Measurements from ENCODE around the gene TEX10. TPM values are rescaled to one million over a fixed set of nuclear protein-coding genes. Genes with fewer than 3 reads are reported as not detected.

TEX10 gene
- total and polyA plus RNA-seq, 9 of the 15 experiments (the other 6 are each of a cell fraction or from before 2014, with no cell fraction given): 27.8 to 60.0 (median 47.9) TPM

DNA sequence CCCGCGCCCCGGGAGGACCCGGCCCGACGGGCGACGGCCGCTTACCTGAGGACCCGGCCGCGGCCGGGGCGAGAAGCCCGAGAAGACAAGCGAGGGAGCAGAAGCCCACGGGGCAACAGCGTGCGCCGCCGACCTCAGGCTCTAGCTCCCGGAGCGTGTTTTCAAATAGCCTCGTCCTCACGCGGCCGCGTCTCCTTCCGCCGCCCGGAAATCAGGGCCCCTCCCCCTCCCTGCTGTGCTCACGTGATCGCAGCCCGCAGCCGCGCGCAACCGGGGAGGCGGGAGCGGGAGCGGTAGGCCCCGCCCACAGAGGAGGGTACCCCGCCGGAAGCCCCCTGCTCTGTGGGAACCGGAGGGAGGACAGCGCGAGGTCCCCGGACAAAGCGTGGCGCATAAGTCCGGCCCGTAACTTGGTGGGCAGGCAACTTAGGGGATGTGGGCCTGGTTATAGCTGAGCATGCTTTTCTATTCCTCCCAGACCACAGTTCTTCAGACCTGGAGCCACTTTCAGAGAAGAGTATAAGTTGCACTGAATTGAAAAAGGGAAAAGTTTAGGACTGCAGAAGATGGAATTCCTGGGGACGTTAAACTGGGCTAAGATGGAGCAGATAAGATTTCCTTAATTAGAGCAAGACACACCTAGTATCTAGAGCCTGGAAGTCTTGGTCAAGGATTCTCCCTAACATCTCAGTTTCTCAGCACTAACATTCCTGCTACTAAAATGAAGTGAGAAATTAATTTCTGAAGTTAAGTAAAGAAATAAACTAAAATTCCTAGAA is at the start of gene TEX10 (continued):
- no peak for TF ChIP-seq HLTF (IDR thresholded peaks at IDR 0.05)
- peak; percentile 56 for TF ChIP-seq KDM5B (IDR thresholded peaks at IDR 0.05; ENCODE audit: insufficient replicate concordance, low read depth, low read length)
- TF ChIP-seq BMI1 (IDR thresholded peaks at IDR 0.05; ENCODE audit: low read length): no peak
- no peak for TF ChIP-seq ARNT (IDR thresholded peaks at IDR 0.05)
- no peak for TF ChIP-seq ZNF518B (CRISPR knock-in tag; IDR thresholded peaks at IDR 0.05)
- TF ChIP-seq ZNF282 (CRISPR knock-in tag; IDR thresholded peaks at IDR 0.05): no peak
- TF ChIP-seq ZNF347 (CRISPR knock-in tag; IDR thresholded peaks at IDR 0.05; ENCODE audit: low read depth): no peak
- TF ChIP-seq ADNP (tag; IDR thresholded peaks at IDR 0.05): no peak
- TF ChIP-seq, protein P1, sequence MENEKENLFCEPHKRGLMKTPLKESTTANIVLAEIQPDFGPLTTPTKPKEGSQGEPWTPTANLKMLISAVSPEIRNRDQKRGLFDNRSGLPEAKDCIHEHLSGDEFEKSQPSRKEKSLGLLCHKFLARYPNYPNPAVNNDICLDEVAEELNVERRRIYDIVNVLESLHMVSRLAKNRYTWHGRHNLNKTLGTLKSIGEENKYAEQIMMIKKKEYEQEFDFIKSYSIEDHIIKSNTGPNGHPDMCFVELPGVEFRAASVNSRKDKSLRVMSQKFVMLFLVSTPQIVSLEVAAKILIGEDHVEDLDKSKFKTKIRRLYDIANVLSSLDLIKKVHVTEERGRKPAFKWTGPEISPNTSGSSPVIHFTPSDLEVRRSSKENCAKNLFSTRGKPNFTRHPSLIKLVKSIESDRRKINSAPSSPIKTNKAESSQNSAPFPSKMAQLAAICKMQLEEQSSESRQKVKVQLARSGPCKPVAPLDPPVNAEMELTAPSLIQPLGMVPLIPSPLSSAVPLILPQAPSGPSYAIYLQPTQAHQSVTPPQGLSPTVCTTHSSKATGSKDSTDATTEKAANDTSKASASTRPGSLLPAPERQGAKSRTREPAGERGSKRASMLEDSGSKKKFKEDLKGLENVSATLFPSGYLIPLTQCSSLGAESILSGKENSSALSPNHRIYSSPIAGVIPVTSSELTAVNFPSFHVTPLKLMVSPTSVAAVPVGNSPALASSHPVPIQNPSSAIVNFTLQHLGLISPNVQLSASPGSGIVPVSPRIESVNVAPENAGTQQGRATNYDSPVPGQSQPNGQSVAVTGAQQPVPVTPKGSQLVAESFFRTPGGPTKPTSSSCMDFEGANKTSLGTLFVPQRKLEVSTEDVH (IDR thresholded peaks at IDR 0.05; ENCODE audit: low read depth, partially characterized antibody): no peak
- TF ChIP-seq SP1 (CRISPR knock-in tag; IDR thresholded peaks at IDR 0.05): peak; percentile 95
- no peak for TF ChIP-seq NFE2 (IDR thresholded peaks at IDR 0.05; ENCODE audit: low read depth)
- peak; percentile 93; the same call in 1 of the 2 replicates for TF ChIP-seq CBX1 (IDR thresholded peaks at IDR 0.05; ENCODE audit: low read depth)
- TF ChIP-seq EHMT2 (IDR thresholded peaks at IDR 0.05): no peak
- TF ChIP-seq TFAM (CRISPR knock-in tag; conservative IDR thresholded peaks at IDR 0.05): no peak
- no peak for TF ChIP-seq TCFL5 (CRISPR knock-in tag; conservative IDR thresholded peaks at IDR 0.05)
- TF ChIP-seq, protein P2, sequence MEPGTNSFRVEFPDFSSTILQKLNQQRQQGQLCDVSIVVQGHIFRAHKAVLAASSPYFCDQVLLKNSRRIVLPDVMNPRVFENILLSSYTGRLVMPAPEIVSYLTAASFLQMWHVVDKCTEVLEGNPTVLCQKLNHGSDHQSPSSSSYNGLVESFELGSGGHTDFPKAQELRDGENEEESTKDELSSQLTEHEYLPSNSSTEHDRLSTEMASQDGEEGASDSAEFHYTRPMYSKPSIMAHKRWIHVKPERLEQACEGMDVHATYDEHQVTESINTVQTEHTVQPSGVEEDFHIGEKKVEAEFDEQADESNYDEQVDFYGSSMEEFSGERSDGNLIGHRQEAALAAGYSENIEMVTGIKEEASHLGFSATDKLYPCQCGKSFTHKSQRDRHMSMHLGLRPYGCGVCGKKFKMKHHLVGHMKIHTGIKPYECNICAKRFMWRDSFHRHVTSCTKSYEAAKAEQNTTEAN (CRISPR knock-in tag; IDR thresholded peaks at IDR 0.05): peak; percentile 62; the same call in 1 of the 2 replicates
- peak; percentile 24 to 73; a peak in 2 of 4 replicates for TF ChIP-seq TRIM24 (IDR thresholded peaks at IDR 0.05)
- TF ChIP-seq HMBOX1 (IDR thresholded peaks at IDR 0.05): no peak
- TF ChIP-seq PTRF (tag; IDR thresholded peaks at IDR 0.05): no peak
